Right lobe of liver (tissue), 6 donors: Measurements from ENCODE around the gene CBS. TPM values are rescaled to one million over a fixed set of nuclear protein-coding genes. Genes with fewer than 3 reads are reported as not detected.
A peak's percentile ranks its signal among the peaks of the same experiment; 100 is the strongest.
"Not testable (repeated sequence)": the region's sequence is repeated elsewhere in the genome, so short reads cannot be mapped to it uniquely, and the experiment has no call there.

Source experiments
- ATAC-seq, 4 donors: fragments of 200-7000 bp; cut with Tn5 transposase; one replicate each; pipeline ENCODE4 v1.9.1; 2020; ENCODE audit warnings: mild to moderate bottlenecking in 4 of 4, moderate library complexity in 4 of 4
- DNase-seq, 3 donors: peaks; one replicate each; pipeline ENCODE4 v3.0.0-alpha.2; 2020
- H3K27ac ChIP-seq, 3 donors: fragments of 200-600 bp; one replicate each; pipeline ENCODE4 v1.8.0; 2022
- H3K27me3 ChIP-seq, 2 donors: fragments of 200-600 bp; one replicate each; pipeline ENCODE4 v1.8.0; 2022
- H3K36me3 ChIP-seq, 4 donors: fragments of 200-600 bp; sonication (generic) in 1 of 4; one replicate each; pipeline versions ENCODE4 v1.5.1 to v1.8.0; 2017 to 2022; ENCODE audit warnings: control low read depth in 1 of 4
- H3K4me1 ChIP-seq, 4 donors: fragments of 200-600 bp; sonication (generic) in 1 of 4; one replicate each; pipeline versions ENCODE4 v1.5.1 to v1.8.0; 2017 to 2022; ENCODE audit warnings: control low read depth in 1 of 4
- H3K4me3 ChIP-seq, 3 donors: fragments of 200-600 bp; one replicate each; pipeline ENCODE4 v1.8.0; 2022
- H3K9me3 ChIP-seq, 4 donors: fragments of 200-600 bp; sonication (generic) in 1 of 4; one replicate each; pipeline versions ENCODE4 v1.5.1 to v1.8.0; 2017 to 2022; ENCODE audit warnings: control low read depth in 1 of 4
- WGBS: methylation state at CpG from one replicate; pipeline ENCODE4 v1.1.6; 2018; ENCODE audit warnings: low coverage, low lambda C conversion rate; ENCODE audit not compliant: insufficient coverage; ENCODE audit errors: missing lambda C conversion rate; 5-methylcytosine and 5-hydroxymethylcytosine counted together
- intact Hi-C, 2 donors: fragments of 100-400 bp; cut with DNase I; formaldehyde crosslinking; loops; one replicate each; pipeline versions ENCODE4 v1.11.2 to v1.14.1; 2022
- total RNA-seq, 6 experiments: library from RNA; depleted of rRNA in 2 of 6; stranded (reverse); fragments of >200 nt in 2 of 6; fragmentation: NEBNext Ultra II Directional in 3 of 6; extraction: Animal tissue kit (Norgen Biotek cat#: 25700) in 3 of 6; gene quantifications; one replicate each; pipeline versions ENCODE4 v1.1.0 to v1.2.4, GENCODE V29; 2016 to 2023
- donor health status: DM: no; HTN: yes; CAD: no.
- donor health status: DM: no; HTN: no; CAD: no.
- donor health status: DM: no; HTN: no; CAD: no.
- donor health status: DM: no; HTN: yes; CAD: no.
- donor health status: DM: no; HTN: yes; CAD: no.

The CBS gene
- total RNA-seq, 6 experiments from 2014 or later, result 63.5 to 355 (median 222) TPM

DNA sequence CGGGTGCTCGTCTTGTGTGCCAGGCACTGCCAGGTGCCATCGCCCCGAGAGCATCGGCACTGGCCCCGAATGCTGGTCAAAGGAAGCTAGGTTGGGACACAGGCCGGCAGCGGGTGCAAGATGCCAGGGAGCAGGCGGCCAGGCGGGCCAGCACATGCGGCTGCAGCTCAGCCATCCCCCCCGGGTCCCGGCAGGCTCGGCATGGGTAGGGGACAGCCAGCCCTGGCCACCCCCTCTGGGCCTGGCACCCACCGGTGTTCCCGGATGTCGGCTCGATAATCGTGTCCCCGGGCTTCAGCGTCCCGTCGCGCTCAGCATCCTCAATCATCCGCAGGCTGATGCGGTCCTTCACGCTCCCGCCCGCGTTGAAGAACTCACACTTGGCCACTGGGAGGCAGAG lies 9.6 kb downstream of the CBS start:
- H3K27ac ChIP-seq, ATAC-seq, intact Hi-C loops, H3K27me3 ChIP-seq, H3K9me3 ChIP-seq, H3K4me3 ChIP-seq, H3K36me3 ChIP-seq, H3K4me1 ChIP-seq: not testable (repeated sequence)
- peak in 1 of 3 donors; percentile 37 for DNase-seq
- WGBS, result no CpG with 5 or more reads among the region's 30 CpGs

DNA sequence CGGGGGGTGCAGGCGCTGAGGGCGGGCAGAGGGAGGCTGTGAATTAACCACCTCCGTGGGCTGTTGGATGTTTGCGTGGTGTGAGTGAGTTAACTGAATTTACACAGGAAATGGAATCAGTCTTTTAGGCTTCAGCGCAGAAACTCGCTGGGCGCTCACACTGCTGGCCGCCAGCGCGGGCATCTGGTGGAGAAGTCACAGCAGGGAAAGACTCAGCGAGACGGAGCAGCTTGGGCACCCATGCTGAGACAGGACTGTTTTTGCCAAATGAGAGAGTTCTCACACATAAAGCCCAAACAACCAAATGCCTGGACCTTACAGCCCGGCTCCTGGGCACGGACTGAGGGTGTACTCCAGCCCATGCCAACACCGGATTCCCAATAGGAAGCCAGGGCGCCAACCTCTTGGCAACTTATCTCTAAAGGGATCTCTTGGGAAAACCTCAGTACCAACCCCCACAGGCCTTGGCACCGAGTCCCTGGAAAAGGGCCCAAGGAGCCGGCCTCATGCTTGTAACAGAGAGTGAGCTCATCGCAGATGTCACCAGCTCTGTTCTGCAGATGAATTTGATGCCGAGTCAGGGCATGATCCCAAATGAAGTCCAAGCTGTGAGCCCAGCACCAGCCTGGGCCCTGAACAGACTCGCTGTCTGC lies 11.2 kb downstream of the CBS start:
- H3K4me3 ChIP-seq, intact Hi-C loops, H3K27ac ChIP-seq, H3K9me3 ChIP-seq, H3K36me3 ChIP-seq, H3K4me1 ChIP-seq, DNase-seq, H3K27me3 ChIP-seq: not testable (repeated sequence)
- no CpG with 5 or more reads among the region's 22 CpGs for WGBS
- ATAC-seq, result peak in 2 of 4 donors; percentile 12 to 45

DNA sequence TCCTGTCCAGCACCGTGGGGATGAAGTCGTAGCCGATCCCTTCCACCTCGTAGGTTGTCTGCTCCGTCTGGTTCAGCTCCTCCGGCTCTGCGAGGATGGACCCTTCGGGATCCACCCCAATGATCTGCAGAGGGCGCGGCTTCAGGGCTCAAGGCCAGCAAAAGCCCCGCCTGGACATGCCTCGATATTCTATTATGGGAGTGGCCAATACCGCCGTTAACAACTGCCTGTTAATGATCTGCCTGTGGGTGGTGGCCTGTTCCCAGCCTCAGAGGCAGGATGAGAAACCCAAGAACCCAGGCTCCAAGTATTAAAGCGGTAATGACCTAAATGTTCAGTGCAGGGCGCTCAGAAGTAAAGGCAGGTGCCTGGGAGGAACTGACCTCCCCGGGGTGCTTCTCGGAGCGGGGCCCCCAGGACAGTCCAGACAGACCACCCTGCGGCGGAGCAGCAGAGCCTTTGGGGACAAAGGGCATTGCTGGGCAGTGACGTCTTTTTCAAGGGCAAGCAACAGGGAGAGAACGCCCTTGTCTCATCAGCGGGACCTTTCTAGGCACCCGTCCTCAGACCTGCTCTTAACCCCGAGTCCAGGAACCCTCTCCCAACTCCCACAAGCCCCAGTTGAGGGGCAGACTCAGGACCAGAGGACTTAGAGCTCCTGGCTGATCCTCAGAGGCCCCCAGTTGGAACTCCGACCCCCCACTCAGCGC lies 12.5 kb downstream of the CBS start:
- peak in 1 of 3 donors; percentile 21 for DNase-seq
- no CpG with 5 or more reads among the region's 28 CpGs for WGBS
- H3K4me1 ChIP-seq, H3K4me3 ChIP-seq, H3K36me3 ChIP-seq, H3K27me3 ChIP-seq, ATAC-seq, H3K9me3 ChIP-seq, intact Hi-C loops, H3K27ac ChIP-seq: not testable (repeated sequence)

DNA sequence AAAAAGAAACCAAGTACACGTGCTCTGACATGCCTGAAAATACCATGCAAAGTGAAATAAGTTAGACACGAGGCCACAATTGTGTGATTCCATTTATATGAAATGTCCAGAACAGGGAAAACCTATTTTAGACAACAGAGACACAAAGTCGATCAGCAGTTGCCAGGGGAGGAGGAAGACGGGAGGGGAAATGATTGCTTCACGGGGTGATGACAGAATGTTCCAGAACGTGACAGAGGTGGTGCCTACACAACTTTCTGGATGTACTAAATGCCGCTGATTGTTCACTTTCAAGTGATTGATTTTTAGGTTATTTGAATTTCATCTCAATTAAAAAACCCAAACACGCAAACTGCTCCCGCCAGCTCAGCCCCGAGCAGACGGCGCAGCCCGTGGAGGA lies 22.5 kb downstream of the CBS start:
- H3K36me3 ChIP-seq, DNase-seq, H3K9me3 ChIP-seq, intact Hi-C loops, H3K4me1 ChIP-seq, H3K27ac ChIP-seq, H3K4me3 ChIP-seq, H3K27me3 ChIP-seq: not testable (repeated sequence)
- no CpG with 5 or more reads among the region's 13 CpGs for WGBS
- ATAC-seq, result peak in 2 of 4 donors; percentile 11 to 56

DNA sequence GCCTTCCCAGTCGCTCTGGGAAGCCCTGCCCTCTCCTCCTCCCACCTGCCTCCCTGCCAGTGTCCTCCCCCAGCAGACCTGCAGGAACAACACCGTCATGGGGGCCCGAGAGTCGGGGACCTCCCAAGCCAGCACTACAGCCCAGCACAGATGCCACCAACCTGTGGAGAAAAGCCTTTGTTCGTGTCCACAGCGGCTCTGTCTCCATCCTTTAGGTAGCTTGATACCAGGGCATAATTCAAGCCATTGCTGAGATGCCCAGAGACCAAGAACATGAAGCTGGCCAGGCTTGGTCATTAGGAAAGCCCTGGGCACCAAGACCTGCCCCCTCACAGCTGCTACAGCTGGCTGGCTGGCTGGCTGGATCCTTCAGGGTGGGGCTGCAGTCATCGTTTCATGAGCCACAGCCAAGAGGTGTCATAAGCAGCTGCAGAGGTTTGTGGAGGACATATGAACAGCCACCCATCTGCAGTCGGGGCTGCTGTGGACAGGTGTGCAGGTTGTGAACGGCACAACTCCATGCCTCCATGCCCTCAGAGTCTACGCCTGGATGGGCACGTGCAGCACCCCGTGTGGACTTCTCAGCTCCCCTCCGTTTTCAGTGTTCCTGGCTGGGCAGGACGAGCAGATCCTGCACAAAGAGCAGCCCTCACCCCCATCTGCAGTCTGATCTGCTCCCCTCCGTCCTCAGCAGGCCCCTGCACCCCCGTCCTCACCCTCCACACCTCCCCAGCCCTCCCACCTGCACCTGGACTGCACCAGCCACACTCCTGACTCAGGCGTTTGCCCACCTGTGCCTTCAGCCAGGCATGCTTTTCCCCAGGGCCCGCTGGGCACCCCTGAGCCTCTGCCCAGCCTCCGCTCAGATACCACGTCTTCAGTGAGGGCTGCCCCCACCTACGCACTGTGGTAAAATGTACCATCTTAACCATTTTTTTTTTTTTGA lies 29.5 kb downstream of the CBS start:
- H3K36me3 ChIP-seq, H3K4me3 ChIP-seq, H3K9me3 ChIP-seq, H3K27me3 ChIP-seq, H3K4me1 ChIP-seq, DNase-seq, intact Hi-C loops: not testable (repeated sequence)
- H3K27ac ChIP-seq, result peak overlapping the region in 1 of 3 donors; percentile 40
- WGBS, result 20% methylated on average over 1 of the region's 21 CpGs
- peak; percentile 21 to 52 (median 43) for ATAC-seq

DNA sequence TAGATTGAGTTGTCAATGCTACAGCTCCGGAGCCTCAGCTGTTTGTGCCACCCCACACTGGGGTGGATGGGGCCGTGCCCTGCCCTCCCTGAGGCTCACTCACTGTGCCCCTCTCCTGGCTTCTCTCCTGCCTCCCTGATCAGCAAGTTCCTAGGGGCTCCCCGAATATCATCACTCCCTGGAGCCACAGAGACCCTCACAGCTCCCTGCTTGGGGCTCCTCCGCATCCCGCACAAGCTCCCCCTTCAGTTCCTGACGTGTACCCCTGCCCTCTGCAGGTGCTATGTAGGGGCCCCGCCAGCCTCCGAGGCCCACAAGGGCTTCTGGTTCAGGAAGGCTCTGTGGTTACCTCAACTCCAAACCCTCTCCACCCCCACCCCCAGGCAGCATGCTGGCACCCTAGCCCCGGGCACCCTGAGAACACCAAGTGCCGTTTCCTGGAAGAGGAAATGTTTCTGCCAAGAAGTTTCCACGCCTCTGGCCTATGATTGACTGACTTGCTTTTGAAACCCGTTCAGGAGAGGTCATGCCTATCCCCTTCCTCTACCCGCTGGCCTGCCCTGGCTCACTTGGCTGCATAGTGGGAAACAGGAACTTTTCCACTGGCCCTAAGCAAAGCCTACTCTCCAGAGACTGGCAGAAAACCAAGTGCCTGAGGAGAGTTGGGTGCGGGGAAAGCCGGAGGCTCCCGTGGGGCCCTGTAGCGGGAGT lies 30.3 kb downstream of the CBS start:
- H3K27me3 ChIP-seq, H3K9me3 ChIP-seq, H3K36me3 ChIP-seq, intact Hi-C loops, DNase-seq, H3K4me3 ChIP-seq, H3K4me1 ChIP-seq: not testable (repeated sequence)
- no CpG with 5 or more reads among the region's 17 CpGs for WGBS
- peak overlapping the region in 1 of 3 donors; percentile 47 for H3K27ac ChIP-seq
- peak; percentile 66 to 83 (median 72) for ATAC-seq

DNA sequence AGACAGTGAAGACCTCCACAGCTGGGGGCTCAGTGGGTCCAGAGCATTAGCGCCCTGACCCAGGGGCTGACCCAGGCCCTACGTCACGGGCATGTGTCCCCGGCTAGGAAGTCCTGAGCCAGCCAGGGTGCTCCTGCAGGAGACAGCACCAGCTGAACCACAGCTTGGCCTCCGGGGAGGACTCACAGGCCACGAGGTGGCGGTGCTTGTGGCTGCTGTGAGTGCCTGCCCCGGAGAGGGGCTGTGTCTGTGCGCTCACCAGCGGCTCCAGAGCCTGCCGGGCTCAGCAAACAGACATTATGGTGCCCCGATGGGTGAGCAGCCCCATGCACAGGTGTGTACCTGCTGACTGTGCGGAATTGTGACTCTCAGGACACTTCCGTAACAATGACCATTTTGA lies 31.1 kb downstream of the CBS start:
- intact Hi-C loops, H3K9me3 ChIP-seq, H3K36me3 ChIP-seq, H3K4me1 ChIP-seq, H3K27me3 ChIP-seq, DNase-seq, H3K4me3 ChIP-seq, H3K27ac ChIP-seq: not testable (repeated sequence)
- no CpG with 5 or more reads among the region's 14 CpGs for WGBS
- ATAC-seq, result peak in 1 of 4 donors; percentile 4

DNA sequence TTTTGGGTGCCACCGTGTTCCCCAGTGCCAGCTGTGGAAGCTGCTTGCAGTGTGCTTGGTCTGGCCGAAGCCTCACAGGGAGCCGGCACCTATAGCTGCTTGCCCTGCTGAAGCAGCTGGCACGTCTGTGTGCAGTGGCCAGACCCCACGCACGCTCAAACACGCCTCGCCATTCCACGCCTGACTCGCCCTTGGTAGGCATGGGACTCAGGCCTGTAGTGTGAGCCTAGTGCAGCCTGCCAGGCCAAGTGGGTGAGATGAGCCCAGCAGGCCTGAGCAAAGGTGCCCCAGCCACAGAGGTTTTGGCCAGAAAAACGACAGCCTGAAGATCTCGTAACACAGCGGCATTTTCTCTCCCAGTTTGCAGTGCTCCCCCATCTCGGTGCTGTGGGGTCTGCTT lies 32.3 kb downstream of the CBS start:
- H3K4me1 ChIP-seq, H3K4me3 ChIP-seq, DNase-seq, H3K36me3 ChIP-seq, H3K9me3 ChIP-seq, ATAC-seq, H3K27ac ChIP-seq, H3K27me3 ChIP-seq, intact Hi-C loops: not testable (repeated sequence)
- WGBS, result 100% methylated on average over 1 of the region's 14 CpGs
